SK-N-DZ (cell line): ENCODE results near the gene NT5E.

Experiments used
- DNase-seq: peaks from one replicate; pipeline ENCODE4 v3.0.0-alpha.2; 2015; ENCODE audit warnings: low spot score

NT5E gene

DNA sequence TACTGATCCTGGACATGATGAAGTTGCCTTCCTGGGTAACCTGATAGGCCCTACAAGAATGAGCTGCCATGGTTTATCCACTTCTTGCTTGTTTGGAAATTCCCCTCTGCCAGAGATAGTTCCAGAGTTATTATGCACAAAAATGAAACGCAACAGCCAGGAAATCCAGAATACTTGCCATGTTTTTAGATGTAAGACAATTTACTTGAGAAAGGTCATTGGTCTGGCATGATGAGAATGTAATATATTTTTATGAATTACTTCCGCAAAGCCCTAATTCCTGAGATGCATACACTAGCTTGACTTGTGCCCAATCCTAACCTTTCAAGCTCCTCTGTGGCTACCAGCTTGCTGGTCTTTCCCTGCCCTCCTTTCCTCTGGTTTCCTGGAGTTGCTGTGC lies 27.9 kb upstream of the NT5E start:
- no peak for DNase-seq

DNA sequence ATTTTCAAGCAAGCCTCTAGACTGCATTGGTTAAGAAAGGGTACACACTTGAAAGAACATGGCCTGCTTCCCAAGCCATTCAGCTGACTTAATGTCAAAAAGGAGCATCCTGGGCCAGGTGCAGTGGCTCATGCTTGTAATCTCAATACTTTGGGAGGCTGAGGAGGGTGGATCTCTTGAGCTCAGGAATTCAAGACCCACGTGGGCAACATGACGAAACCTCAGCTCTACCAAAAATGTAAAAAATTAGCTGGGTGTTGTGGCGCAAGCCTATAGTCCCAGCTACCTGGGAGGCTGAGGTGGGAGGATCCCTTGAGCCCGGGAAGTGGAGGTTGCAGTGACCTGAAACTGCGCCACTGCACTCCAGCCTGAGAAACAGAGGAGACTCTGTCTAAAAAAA lies 26.9 kb upstream of the NT5E start:
- no peak for DNase-seq

DNA sequence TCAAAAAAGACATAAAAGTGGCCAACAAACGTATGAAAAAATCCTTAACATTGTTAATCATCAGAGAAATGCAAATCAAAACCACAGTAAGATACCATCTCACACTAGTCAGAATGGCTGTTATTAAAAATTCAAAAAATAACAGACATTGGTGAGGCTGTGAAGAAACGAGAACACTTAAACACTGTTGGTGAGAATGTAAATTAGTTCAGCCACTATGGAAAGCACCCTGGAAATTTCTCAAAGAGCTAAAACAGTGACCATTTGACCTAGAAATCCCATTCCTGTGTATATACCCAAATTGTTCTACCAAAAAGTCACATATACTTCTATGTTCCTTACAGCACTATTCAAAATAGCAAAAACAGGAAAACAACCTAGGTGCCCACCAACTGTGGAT lies 24.9 kb upstream of the NT5E start:
- no peak for DNase-seq

DNA sequence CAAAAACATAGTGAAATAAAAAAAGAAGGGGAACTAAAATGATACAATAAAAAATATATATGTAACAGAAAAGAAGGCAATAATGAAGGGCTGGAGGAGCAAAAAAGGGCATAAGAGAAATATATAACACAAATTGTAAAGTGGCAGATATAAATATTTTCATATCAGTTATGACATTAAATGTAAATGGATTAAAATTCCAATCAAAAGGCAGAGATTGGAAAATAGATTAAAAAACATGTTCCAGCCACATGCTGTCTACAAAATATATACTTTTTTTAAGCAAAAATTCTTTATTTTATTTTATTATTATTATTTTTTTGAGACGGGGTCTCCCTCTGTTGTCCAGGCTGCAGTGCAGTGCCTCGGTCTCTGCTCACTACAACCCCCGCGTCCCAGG lies 23.9 kb upstream of the NT5E start:
- DNase-seq, result no peak

DNA sequence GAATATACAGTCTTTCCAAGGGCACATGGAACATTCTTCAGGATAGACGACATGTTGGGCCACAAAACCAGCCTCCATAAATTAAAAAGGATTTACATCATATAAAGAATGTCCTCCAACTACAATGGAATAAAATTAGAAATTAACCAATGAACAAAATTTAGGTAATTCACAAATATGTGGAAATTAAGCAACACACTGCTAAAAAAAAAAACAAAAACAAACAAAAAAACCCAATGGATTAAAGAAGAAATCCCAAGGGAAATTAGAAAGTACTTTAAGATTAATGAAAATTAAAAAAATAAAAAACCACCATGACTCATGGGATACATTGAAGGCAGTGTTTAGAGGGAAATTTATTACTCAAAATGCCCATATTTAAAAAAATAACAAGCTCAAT lies 21.4 kb upstream of the NT5E start:
- no peak for DNase-seq

DNA sequence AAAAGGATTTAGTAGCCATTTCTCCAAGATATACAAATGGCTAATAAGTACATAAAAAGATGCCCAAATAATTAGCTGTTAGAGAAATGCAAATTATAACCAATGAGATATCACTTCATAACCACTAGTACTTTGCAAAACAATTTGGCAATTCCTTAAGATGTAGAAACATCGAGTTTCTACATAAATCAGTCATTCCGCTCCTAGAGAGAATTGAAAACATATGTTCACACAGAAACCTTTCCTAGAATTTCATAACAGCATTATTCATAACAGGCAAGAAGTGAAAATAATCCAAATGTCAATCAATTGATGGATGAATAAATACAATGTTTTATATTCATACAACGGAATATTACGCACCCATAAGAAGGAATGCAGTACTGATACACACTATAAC lies 20.5 kb upstream of the NT5E start:
- no peak for DNase-seq

DNA sequence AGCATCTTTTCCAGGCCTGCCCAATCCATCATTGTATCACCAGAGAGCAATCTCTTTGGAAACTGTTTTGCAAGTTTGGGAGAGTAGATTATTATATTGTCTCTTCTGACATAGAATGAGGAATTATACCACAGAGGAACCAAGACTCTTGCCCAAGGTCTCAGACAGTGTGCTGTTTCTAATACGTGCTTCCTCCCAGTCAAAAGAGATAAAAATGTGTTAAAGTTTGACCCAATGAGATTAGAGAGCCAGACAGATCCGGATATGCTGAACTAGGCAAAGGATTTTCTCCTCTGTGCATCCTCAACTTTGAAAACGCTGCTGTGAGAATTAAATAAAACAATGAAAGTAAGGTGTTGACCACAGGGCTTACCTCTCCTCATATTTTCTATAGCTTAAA lies 18.6 kb upstream of the NT5E start:
- no peak for DNase-seq

DNA sequence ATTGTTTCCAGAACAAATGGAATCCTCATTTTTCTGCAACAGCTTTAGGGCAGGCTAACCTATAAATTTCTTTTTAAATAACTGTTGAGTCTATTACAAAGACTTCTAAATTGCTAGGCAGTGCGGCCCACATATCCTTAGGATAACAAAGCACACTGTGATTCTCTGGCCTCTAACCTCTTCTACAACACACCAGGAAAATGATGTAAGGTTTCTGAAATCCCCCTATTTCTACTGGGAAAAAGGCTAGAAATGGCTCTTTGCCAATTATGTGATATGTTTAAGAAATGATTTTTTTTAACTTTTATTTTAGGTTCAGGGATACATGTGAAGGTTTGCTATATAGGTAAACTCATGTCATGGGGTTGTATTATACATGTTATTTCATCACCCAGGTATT lies 17.3 kb upstream of the NT5E start:
- DNase-seq, result no peak

DNA sequence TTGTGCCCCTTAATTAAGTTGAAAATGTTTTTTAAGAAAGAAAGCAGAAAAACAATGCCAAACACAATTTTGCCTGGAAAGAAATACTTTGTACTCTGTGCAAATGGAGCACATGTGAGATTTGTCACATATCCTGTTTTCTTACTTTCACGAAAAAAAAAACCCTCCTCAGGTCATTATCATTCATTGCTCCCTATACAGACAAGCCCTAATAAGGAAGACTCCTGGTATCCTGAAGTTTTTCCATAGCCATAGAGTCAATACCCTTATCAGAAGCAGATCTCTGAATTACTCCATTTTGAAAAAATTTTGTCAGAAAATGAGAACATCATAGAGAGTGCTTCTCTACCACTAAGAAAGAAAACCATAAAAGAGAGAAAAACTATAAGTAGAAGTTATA lies 14.0 kb upstream of the NT5E start:
- DNase-seq, result no peak

DNA sequence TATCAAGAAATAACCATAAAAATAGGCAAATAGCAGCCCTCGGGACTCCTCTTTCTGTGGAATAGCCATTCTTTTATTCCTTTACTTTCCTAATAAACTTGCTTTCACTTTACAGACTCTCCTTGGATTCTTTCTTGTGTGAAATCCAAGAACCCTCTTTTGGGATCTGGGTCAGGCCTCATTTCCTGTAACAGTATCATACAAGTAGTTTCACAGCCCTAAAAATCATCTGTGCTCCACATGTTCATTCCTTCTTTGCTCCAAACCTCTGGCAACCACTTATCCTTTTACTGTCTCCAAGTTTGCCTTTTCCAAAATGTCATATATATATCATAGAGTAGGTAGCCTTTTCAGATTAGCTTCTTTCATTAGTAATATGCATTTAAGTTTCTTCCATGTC lies 13.5 kb upstream of the NT5E start:
- DNase-seq, result no peak

DNA sequence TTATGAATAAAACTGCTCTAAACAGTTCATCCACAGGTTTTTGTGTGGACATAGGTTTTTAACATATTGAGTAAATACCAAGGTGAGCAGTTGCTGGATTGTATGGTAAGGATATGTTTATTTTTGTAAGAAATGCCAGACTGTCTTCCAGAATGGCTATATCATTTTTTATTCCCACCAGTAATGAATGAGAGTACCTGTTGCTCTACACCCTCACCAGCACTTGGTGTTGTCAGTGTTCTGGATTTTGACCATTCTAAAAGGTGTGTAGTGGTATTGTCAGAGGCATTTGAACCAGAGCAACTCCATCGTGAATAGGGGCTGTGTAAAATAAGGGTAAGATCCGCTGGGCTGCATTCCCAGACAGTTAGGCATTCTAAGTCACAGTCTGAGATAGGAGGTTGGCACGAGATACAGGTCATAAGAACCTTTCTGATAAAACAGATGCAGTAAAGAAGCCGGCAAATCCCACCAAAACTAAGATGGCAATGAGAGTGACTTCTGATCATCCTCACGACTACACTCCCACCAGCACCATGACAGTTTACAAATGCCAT lies 12.9 kb upstream of the NT5E start:
- DNase-seq, result no peak

DNA sequence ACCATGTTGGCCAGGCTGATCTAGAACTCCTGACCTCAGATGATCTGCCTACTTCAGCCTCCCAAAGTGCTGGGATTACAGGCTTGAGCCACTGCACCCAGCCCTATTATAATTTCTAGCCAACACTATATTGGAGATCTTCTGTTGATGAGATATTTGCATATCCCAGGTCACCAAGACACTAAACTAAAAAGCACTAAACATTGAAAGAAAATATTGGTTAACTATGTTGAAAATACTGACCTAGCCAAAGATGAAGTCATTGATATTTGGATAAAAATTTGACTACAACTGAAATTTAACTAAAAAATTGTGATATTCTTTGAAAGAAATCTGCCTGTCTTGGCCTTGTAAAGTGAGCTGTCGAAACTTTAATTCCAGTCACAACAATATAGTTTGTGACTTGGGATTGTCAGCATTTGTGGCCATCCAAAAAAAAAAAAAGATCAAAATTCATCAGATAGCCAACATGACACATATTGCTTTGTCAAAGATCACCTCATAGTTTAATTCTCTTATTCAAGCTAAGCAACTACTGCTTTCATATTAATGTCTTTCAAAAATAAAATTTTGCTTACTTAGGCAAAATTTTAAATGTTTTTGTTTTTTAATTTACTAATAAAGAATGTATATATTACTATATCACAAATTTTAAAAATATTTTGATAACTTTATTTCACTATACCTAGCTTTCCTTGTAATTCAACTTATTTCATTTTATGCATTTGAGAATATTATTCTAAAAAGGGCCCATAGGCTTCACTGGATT lies 6.3 kb upstream of the NT5E start:
- no peak for DNase-seq

DNA sequence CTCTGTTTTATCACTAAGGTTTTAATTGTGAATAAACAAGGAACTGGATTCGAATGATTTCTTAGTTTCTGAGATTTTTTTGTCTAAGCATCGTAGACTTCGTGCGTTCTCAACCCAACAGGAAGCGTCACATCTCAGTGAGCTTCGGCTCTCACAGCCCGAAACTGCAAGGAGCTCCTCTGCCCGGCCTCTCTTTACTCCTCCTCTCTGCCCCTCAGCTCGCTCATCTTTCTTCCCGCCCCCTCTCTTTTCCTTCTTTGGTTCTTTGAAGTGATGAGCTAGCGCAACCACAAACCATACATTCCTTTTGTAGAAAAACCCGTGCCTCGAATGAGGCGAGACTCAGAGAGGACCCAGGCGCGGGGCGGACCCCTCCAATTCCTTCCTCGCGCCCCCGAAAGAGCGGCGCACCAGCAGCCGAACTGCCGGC lies 480 bp upstream of the NT5E start:
- peak; percentile 31 for DNase-seq

DNA sequence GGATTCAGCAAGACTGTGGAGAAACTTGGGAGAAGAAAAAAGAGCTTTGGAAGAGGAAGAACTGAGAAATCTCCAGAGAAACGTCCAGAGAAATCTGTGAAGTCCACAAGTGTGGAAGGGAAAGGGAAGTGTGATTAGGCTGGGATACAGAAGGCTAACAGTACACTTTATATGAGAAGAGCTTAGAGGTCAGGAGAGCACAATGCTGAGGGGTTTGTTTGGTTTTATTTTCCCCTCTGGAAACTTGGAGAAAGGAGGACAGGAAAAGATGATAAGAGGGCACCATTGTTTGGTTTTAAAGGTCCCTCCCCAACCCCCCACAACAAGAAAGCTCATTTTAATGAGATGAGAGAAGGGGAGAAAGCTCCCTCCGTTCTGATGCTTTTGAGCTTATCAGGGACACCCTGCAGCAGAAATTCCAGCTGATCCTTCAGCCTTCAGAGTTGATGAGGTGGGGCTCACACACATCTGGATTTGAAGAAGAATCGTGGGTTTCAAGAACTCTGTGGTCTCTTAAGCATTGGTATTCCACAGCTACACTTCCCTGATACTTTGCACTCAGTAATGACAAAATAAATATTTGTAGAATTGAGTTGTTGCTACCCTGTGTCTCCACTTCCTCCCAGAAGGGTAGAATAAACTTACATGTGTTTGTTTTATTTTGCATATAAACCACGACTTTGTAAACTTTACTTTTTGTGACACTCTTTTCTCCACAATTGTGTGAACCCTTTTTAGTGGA lies 1.9 kb downstream of the NT5E start:
- DNase-seq, result no peak

DNA sequence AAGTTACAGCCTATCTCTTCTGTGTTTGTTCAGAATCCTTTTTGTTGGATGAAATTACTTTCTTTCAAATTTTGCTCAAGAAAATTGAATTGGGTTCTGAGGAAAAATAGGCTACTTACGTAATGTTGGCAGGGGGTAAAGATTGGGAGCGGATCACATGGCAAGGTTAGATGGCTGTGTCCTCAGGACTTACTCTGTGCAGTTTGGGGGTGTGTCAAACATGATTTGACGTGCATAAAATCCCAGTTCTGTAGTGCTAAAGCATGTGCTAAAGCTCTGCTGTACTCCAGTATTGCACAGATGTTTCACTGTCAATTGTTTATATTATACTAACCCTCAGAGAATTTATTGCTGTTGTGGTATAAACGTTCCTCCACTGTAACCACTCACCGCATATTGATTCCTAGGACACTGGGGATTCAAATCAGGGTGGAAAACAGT lies 2.6 kb downstream of the NT5E start:
- DNase-seq, result no peak

DNA sequence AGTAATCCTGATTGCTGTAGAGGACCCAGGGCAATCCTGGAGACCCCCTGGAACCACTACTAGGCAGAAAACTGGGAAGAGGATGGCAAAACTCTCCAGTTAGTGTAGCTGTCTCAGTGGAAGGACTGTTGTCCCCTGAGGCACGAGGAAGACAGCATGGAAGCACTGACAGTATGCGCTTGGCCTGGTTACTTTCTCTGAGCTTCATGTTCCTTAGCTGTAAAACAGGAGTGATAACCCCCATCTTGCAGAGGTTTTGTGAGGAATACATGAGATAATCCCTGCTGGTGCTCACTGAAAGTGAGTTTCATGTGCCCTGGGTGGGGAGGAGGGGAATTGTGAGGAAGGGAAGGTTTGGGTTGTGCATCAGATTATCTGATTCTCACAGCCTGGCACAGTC lies 3.2 kb downstream of the NT5E start:
- no peak for DNase-seq

DNA sequence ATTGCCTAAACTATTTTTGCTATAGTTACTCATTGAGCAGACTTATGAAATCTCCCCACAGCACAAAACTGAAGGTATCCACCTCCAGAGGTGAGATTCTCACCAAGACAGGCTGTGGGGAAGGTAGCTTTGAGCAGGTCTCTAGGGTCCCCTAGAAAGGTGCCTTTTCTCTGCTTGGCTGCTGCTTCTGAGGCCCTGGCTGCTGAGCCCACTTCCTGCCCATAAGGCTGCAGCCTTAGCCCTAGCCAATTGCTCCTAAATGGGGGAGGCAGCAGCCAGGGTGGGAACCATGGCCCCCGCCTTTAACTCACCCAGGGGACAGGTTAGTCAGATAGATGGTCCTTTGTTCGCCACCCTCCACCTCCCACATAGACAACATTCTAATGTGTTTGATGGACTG lies 3.6 kb downstream of the NT5E start:
- DNase-seq, result no peak

DNA sequence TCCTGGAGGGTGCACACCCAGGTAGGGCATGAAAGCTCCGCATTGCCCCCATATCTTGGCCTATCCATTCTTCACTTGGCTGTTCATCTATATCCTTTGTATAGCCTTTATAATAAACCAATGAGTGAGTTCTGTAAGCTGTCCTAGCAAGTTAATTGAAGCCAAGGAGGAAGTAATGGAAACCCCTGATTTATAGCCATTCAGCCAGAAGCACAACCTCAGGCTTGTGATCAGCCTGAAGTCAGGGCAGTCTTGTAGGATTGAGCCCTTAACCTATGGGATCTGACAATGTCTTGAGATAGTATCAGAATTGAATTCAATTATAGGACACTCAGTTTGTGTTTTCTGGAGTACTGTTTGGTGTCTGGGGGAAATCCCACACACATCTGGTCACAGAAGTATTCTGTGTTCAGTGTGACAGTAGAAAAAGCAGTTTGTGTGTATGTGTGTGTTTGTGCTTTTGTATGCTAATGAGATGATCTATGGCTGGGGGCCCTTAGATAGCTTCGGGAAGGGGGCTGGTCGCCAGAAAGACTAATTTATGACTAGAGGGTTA lies 5.7 kb downstream of the NT5E start:
- peak; percentile 99 for DNase-seq

DNA sequence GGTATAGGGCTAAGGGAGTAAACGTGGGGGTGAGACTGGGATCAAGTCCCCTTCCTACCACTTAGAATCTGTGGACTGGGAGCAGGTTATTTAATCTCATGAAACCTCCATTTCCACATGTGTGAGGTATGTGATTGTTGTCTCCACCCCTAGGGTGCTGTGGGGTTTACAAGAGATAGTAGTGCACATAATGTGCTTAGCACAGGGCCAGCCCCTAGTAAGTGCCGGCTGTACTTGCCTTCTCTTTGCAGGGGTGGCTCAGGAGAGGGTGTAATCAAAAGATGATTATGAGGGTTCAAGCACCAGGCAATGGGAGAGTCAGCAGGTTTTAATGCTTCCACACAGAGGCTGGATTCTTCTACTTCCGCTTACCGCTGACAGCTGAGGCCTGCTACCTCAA lies 6.9 kb downstream of the NT5E start:
- DNase-seq, result no peak

DNA sequence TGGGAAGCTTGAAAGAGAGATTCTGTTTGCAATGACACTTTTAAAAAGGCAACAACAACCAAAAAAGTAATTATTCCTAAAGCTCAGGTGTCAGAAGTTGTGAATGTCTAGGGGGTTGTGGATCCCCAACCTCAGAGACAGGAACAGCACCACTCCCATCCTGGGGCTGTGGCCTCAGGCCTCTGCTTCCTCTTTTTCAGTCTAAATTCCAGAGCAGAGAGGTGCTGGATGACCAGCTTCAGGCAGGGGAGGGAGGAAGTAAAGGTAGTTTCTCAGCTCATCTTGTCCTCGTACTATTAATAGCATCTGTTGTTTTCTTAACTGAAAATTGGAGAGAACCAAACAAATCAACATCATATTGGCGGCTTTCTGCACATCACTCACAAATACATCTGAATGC lies 8.3 kb downstream of the NT5E start:
- DNase-seq, result no peak

DNA sequence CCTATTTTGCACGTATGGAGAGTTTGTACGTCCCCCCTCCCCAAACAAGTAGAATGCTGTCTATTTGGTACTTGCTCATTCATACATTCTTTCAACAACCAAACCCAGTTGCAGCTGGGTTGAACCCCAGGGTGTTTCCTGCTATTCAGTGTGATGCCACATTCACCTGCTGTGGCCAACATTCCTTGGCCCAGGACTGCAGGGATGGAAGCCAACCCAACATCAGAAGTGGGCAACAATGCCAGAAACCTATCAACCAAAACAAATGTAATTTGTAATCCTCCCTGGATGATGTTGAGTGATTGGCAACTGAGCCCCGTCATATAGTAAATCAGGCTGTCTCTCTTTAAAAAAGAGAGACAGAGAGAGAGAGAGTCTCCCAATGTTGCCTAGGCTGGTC lies 8.9 kb downstream of the NT5E start:
- DNase-seq, result no peak

DNA sequence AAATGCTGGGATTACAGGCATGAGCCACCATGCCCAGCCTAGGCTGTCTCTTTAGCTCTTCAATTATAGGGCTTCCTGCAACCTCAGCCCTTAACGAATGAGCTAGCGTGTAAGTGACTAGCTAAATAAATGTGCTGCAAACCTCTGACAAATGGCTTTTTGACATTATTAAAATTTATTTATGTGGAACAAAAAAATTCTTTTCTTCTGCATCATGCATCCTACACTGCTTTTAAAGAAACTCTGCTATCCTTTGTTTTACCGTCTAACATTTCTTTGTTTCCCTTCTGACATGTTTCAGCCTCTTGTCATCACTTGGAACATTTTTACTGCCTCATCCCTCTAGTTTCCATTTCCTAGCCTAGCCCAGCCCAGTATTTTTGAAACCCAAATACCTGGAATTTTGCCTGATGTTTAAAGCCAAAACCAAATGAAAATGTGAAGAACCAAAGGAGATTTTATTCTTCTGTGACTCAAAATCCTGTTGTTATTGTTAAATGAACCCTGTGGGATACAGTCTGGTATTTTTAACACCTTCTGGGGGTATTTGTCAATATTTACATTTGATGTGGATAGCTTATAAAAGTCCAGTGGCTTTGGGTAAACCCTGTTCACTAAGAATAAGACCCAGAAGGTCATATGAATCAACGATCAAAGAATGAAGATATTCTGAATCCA lies 9.5 kb downstream of the NT5E start:
- DNase-seq, result no peak
